ENCODE results near the gene HACL1. TPM values are rescaled to one million over a fixed set of nuclear protein-coding genes. Genes with fewer than 3 reads are reported as not detected.

Gene HACL1
- total RNA-seq (10 to 100 TPM; 10.1 to 21.5 (median 15.5) TPM), polyA plus RNA-seq (10 to 100 TPM in 1 of 2 donors, 1 to 10 TPM in 1; 7.2 to 12.5 TPM)
- long read RNA-seq, donor 1, transcript HACL1-201 (17 exons, 2,266 nt) = major isoform, 35 of 37 reads
- long read RNA-seq, donor 1, partial matches to known transcripts = 0 of 37 reads
- long read RNA-seq, donor 1, other reads (novel, unspliced or antisense) = 0 of 37 reads
- long read RNA-seq, donor 2, transcript HACL1-201 (17 exons, 2,266 nt) = major isoform, 35 of 44 reads
- long read RNA-seq, donor 2, partial matches to known transcripts = 0 of 44 reads
- long read RNA-seq, donor 2, other reads (novel, unspliced or antisense) = 6 of 44 reads
- long read RNA-seq, donor 3, transcript HACL1-201 (17 exons, 2,266 nt) = major isoform, 20 of 28 reads
- long read RNA-seq, donor 3, partial matches to known transcripts = 3 of 28 reads
- long read RNA-seq, donor 3, other reads (novel, unspliced or antisense) = 3 of 28 reads

DNA sequence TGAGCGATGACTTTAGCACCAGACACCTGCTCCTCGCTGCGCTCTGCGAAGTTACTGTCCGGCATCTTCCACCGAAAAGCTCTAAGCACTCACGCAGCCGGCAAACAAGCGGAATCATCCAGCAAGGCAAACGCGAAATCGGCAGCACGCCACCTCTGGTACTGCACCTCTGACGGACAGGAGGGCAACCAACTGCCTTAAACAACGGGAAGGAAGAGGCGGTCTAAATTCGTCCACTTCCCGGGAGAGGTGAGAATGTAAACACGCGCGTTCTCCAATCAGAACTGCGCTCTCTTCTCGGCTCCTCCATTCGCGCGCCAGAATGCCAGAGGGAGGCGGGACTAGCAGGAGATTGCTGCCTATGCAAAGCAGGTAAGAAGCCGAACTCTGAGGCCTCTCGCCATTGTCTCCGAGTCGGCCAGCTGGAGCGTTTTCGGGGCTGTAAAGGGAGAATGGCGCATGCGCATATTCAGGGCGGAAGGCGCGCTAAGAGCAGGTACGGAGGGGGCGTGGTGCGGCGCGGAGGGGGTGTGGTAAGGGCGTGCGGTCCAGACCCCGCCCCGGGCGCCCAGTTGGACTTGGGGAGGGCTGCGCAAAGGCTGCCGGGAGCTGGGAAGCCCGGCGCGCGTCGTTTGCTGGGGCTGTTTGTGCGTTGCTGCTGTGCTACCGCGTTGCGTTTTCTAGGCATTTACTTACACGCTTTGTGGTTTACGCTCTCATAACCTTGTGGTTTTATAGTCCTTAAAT lies at the start of gene HACL1, which contains the start of gene BTD:
TSS of gene HACL1 (minus strand) at position 171 of the 747 bp plus-strand sequence. CDS start at position 65, 106 bp downstream.
TSS of gene BTD (plus strand) at position 347 of the 747 bp plus-strand sequence. CDS start 33,695 bp downstream, outside the sequence.
- H3K27ac ChIP-seq = peak within 1 kb of the TSS; percentile 55 to 92 (median 84)
- TF ChIP-seq, protein P1, sequence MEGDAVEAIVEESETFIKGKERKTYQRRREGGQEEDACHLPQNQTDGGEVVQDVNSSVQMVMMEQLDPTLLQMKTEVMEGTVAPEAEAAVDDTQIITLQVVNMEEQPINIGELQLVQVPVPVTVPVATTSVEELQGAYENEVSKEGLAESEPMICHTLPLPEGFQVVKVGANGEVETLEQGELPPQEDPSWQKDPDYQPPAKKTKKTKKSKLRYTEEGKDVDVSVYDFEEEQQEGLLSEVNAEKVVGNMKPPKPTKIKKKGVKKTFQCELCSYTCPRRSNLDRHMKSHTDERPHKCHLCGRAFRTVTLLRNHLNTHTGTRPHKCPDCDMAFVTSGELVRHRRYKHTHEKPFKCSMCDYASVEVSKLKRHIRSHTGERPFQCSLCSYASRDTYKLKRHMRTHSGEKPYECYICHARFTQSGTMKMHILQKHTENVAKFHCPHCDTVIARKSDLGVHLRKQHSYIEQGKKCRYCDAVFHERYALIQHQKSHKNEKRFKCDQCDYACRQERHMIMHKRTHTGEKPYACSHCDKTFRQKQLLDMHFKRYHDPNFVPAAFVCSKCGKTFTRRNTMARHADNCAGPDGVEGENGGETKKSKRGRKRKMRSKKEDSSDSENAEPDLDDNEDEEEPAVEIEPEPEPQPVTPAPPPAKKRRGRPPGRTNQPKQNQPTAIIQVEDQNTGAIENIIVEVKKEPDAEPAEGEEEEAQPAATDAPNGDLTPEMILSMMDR (IDR thresholded peaks at IDR 0.05) = peak in 7 of 12 donors; percentile 13 to 55 (median 26)
- TF ChIP-seq POLR2A (IDR thresholded peaks at IDR 0.05) = peak; percentile 24 to 65
- ATAC-seq (peak; percentile 96 to 97 (median 97)), DNase-seq (peak; percentile 96 to 98 (median 97))
- H3K9me3 ChIP-seq = no peaks in the 10 kb centered on the region
- intact Hi-C loops (cut with DNase I) = no loop called here
- H3K4me3 ChIP-seq = peak within 1 kb of the TSS; percentile 41 to 97 (median 74)
- H3K36me3 ChIP-seq = peaks cover 0 to 39% (median 30%) of the 10 kb centered on the region in 9 donors
- H3K4me1 ChIP-seq = peaks cover 3 to 25% (median 15%) of the 10 kb centered on the region in 12 donors
- H3K27me3 ChIP-seq = no peaks in the 10 kb centered on the region
- 0 to 1% (median 0%) methylated on average over 40 to 61 of the region's 61 CpGs for WGBS, 4 donors

DNA sequence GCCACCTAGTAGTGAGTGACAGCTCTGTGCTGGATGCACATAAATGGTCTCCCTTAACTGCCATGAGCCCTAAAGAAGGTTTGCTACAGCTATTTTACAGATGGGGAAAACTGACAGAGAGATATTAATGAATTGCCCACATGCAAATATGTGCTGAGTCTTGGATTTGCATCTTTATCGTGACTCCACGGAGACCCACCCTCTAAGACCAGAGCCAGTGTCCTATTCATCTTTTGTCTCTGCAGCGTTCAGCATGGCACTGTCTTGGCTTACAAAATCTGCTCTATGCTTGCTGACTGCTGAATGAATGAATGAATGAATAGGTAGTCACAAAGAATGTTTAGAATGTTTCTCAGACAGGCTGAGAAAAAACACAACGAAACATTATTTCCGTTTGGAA lies 48.5 kb upstream of the HACL1 start:
- Histone ChIP-seq H3K27me3 (no peaks in the 10 kb centered on the region), H3K9me3 (no peaks in the 10 kb centered on the region), H3K36me3 (no peaks in the 10 kb centered on the region), H3K27ac (no peak overlapping the region), H3K4me3 (no peak overlapping the region), H3K4me1 (peaks cover 0 to 35% (median 21%) of the 10 kb centered on the region in 12 donors)
- TF ChIP-seq, protein P1 (IDR thresholded peaks at IDR 0.05) = no peak
- no peak for TF ChIP-seq POLR2A (IDR thresholded peaks at IDR 0.05)
- 93 to 94% (median 94%) methylated on average over 5 of the region's 5 CpGs for WGBS, 4 donors
- intact Hi-C loops (cut with DNase I) = no loop called here
- DNase-seq (no peak), ATAC-seq (no peak)

DNA sequence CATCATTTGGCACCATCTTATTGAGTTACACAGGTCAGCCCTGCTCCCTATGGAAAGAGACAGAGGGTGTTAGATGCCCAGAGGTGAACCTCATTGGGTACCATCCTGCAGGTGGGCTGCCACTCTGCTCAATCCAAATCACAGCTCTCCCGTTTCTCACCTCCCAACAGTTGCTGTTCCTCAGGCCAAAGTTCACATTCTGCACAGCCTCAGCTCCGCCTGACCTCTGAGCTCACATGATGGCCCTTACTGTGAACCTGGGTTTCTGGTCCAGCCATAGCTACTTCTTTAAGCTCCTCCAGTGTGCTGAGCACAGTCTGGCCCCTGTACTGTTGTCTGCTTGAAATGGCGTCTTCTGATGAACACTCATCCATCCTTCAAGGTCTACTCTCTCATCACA lies 48.0 kb upstream of the HACL1 start:
- H3K4me3 ChIP-seq = no peak overlapping the region
- peaks cover 0 to 35% (median 21%) of the 10 kb centered on the region in 12 donors for H3K4me1 ChIP-seq
- TF ChIP-seq POLR2A (IDR thresholded peaks at IDR 0.05) = no peak
- TF ChIP-seq, protein P1 (IDR thresholded peaks at IDR 0.05) = no peak
- ATAC-seq = no peak
- H3K27ac ChIP-seq = no peak overlapping the region
- no peaks in the 10 kb centered on the region for H3K9me3 ChIP-seq
- peaks cover 0 to 5% (median 0%) of the 10 kb centered on the region in 9 donors for H3K36me3 ChIP-seq
- no peak for DNase-seq
- intact Hi-C loops (cut with DNase I) = no loop called here
- WGBS, 4 donors = 97 to 99% (median 98%) methylated on average over 3 of the region's 3 CpGs
- H3K27me3 ChIP-seq = no peaks in the 10 kb centered on the region
